Loucy (cell line): ENCODE measurements around the gene CTNNBL1.

Experiments
- EZH2phosphoT487 ChIP-seq: fragments of 200-600 bp; IDR thresholded peaks from 2 replicates; pipeline ENCODE4 v1.6.1; 2018; ENCODE audit warnings: antibody characterized with exemption, mild to moderate bottlenecking, moderate library complexity, borderline replicate concordance
- TF ChIP-seq, protein P1 (sequence below): fragments of 200-600 bp; sonication (generic); conservative IDR thresholded peaks from 2 replicates; pipeline ENCODE4 v1.5.1; 2014; ENCODE audit warnings: mild to moderate bottlenecking, antibody characterized with exemption, low read length

DNA sequence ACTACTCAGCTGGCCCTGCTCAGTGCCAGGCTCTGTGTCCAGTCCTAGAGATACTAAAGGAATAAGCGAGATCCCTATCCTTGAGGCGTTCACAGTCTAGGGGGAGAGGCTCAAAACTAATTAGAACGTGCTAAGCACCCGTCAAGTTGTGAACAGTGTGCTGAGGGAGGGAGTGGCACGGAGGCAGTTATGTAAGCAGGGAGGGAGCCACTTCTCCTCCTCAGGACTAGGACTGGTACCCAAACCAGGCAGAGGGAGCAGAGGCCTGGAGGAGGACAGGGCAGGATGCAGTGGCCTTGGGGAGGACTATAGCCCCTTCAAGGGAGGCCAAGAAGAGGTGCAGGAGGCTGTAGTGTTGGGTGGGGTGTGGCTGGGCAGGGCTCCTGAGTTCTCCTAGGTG is 169.5 kb downstream of the CTNNBL1 start:
- TF ChIP-seq, protein P1, sequence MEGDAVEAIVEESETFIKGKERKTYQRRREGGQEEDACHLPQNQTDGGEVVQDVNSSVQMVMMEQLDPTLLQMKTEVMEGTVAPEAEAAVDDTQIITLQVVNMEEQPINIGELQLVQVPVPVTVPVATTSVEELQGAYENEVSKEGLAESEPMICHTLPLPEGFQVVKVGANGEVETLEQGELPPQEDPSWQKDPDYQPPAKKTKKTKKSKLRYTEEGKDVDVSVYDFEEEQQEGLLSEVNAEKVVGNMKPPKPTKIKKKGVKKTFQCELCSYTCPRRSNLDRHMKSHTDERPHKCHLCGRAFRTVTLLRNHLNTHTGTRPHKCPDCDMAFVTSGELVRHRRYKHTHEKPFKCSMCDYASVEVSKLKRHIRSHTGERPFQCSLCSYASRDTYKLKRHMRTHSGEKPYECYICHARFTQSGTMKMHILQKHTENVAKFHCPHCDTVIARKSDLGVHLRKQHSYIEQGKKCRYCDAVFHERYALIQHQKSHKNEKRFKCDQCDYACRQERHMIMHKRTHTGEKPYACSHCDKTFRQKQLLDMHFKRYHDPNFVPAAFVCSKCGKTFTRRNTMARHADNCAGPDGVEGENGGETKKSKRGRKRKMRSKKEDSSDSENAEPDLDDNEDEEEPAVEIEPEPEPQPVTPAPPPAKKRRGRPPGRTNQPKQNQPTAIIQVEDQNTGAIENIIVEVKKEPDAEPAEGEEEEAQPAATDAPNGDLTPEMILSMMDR = no peak
- no peak for TF ChIP-seq EZH2phosphoT487
